ENCODE measurements around the gene PLEKHA7.
A peak's percentile ranks its signal among the peaks of the same experiment; 100 is the strongest.
"Not testable (repeated sequence)": the region's sequence is repeated elsewhere in the genome, so short reads cannot be mapped to it uniquely, and the experiment has no call there.

Gene PLEKHA7

DNA sequence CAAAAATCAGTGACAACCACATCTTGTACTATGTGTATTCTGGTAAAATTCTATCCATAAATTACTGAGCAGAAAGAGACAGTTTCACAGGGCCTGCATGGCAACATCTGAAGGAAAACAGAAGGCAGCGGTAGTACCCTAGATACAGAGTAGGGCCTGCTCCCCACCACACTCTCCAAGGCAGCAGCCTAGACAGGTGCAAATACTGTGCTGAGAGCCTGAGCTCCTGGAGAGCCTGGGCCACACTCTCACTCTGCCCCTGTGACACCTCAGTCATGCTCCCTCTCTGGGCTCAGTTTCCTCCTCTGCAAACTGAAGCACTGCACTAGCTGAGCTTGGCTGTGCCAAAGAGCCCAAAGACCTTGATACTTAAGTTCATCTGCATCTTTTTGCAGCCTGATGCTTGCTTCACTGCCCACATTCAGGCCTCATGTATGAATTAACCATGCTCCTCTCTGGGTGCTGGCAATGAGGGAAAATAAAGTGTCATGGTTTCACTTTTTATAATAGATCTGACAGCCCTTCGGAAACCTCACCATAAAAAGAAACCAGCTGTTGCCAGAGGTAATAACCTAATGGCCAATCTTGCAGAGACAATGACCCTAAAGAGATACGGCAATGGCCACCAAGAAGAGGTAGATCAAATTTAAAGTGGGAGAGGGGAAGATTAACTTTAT is 104.7 kb downstream of the PLEKHA7 start:
- peak overlapping the region; percentile 79 for H3K27ac Mint-ChIP-seq
- peak; percentile 36 for DNase-seq (ENCODE audit: low spot score)

GRCh38 chr11:16905375-16905774 is 108.8 kb downstream of the PLEKHA7 start:
- H3K27me3 Mint-ChIP-seq (ENCODE audit: low read depth), result no peaks in the 10 kb centered on the region
- peaks cover 30% of the 10 kb centered on the region for H3K4me1 Mint-ChIP-seq (ENCODE audit: low read depth)
- no peak for DNase-seq (ENCODE audit: low spot score)
- H3K36me3 Mint-ChIP-seq (ENCODE audit: low read depth), result peaks cover 5% of the 10 kb centered on the region
- H3K27ac Mint-ChIP-seq, result no peak overlapping the region
- no peak overlapping the region for H3K4me3 Mint-ChIP-seq
- peaks cover 4% of the 10 kb centered on the region for H3K9me3 Mint-ChIP-seq

More for the DNA sequence above, 104.7 kb downstream of the PLEKHA7 start:
- Mint-ChIP-seq H3K27me3 (ENCODE audit: low read depth) (no peaks in the 10 kb centered on the region), H3K36me3 (ENCODE audit: low read depth) (peaks cover 2% of the 10 kb centered on the region), H3K4me1 (ENCODE audit: low read depth) (peaks cover 13% of the 10 kb centered on the region), H3K9me3 (no peaks in the 10 kb centered on the region), H3K4me3 (peak overlapping the region; percentile 50)

- not testable (repeated sequence) for H3K27me3 Mint-ChIP-seq (ENCODE audit: low read depth); H3K27ac Mint-ChIP-seq; H3K36me3 Mint-ChIP-seq (ENCODE audit: low read depth); H3K9me3 Mint-ChIP-seq; H3K4me3 Mint-ChIP-seq; DNase-seq (ENCODE audit: low spot score)
- peaks cover 29% of the 10 kb centered on the region for H3K4me1 Mint-ChIP-seq (ENCODE audit: low read depth)
Measured at GRCh38 chr11:16904761-16905160, 109.5 kb downstream of the PLEKHA7 start.

DNA sequence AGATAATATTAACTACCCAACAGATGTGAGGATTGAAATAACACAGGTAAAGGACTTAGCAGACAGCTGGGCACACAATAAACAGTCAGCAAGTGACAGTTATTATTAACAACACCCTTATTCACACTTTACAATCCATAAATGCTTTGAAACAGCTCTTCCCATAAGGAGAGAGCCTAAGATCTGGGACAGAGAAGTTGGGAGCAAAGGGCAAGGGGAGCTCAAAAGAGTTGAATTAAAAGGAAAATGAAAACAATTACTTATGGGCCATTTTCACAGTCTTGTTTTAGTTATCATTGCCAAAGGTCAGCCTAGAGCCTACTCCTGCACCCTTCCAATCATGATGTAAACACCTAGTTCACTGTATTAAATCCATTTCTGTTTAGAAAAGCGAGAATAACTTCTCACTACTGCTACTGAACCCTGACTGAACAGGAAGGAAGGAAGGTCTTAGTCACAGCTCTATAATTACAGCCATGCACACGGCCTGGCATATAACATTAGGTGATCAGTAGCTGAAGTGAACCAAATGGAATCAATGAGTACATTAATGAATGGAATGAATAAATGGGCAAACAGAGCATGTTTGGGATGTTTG is 111.3 kb downstream of the PLEKHA7 start:
- Mint-ChIP-seq H3K27ac (peak overlapping the region; percentile 82), H3K4me3 (peak overlapping the region; percentile 53), H3K4me1 (ENCODE audit: low read depth) (peaks cover 27% of the 10 kb centered on the region)

GRCh38 chr11:16902182-16902581 is 112.0 kb downstream of the PLEKHA7 start:
- peaks cover 29% of the 10 kb centered on the region for H3K4me1 Mint-ChIP-seq (ENCODE audit: low read depth)
- H3K9me3 Mint-ChIP-seq, result peaks cover 4% of the 10 kb centered on the region
- peaks cover 5% of the 10 kb centered on the region for H3K36me3 Mint-ChIP-seq (ENCODE audit: low read depth)
- peak overlapping the region; percentile 53 for H3K4me3 Mint-ChIP-seq
- DNase-seq (ENCODE audit: low spot score), result peak; percentile 63
- peak overlapping the region; percentile 82 for H3K27ac Mint-ChIP-seq
- no peaks in the 10 kb centered on the region for H3K27me3 Mint-ChIP-seq (ENCODE audit: low read depth)

More for the DNA sequence above, 111.3 kb downstream of the PLEKHA7 start:
- Mint-ChIP-seq H3K9me3 (peaks cover 4% of the 10 kb centered on the region), H3K27me3 (ENCODE audit: low read depth) (no peaks in the 10 kb centered on the region), H3K36me3 (ENCODE audit: low read depth) (peaks cover 5% of the 10 kb centered on the region)
- peak; percentile 44 for DNase-seq (ENCODE audit: low spot score)

DNA sequence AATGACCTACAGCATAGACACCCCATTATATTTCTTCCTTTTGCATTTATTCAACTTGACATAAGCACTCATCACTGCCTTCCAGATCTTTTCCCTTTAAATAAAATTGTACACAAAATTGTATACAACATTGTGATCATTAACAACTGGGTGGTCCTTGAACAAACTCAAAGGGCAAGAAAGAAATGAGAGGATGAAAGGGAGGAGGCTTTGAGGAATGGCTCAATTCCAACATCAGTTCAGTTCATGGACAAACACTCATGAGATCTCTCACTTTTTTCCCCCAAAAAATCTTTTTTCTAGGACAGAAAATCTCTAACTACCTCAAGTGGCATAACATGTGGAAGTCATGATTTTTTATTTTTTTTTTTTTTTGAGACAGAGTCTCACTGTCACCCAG is 113.7 kb downstream of the PLEKHA7 start:
- no peak overlapping the region for H3K4me3 Mint-ChIP-seq
- H3K27ac Mint-ChIP-seq, result no peak overlapping the region
- H3K27me3 Mint-ChIP-seq (ENCODE audit: low read depth), result no peaks in the 10 kb centered on the region
- H3K9me3 Mint-ChIP-seq, result peaks cover 4% of the 10 kb centered on the region
- peaks cover 4% of the 10 kb centered on the region for H3K36me3 Mint-ChIP-seq (ENCODE audit: low read depth)
- H3K4me1 Mint-ChIP-seq (ENCODE audit: low read depth), result peaks cover 29% of the 10 kb centered on the region
- DNase-seq (ENCODE audit: low spot score), result no peak

DNA sequence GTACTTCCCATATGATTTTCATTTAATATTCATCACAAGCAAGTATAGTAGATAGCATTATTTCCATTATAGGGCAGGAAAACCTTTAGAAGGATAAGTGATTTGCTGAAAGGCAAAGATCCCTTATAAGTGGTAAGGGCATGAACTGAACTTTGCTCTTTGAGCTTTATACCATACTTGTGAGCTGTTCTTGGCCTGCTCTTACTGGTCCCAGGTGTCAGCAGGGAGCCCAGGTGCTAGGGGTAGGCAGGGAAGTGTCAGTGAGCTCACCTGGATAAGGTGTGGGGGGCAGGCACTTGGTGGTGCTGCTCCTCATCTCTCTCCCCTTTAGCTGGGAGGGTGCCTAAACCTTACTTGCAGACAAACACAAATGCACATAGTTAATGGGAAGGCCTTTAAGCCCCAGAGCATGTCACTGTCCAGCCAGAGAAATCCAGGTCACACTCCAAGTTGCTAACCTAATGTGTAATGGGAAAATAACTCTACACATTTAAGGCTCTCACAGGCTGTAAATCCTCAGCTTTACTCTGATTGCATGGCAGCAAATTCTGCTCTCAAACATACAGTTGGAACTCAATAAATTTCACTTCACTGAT is 114.4 kb downstream of the PLEKHA7 start:
- H3K36me3 Mint-ChIP-seq (ENCODE audit: low read depth), result peaks cover 4% of the 10 kb centered on the region
- DNase-seq (ENCODE audit: low spot score), result no peak
- H3K4me3 Mint-ChIP-seq, result no peak overlapping the region
- peaks cover 4% of the 10 kb centered on the region for H3K9me3 Mint-ChIP-seq
- H3K27me3 Mint-ChIP-seq (ENCODE audit: low read depth), result no peaks in the 10 kb centered on the region
- H3K4me1 Mint-ChIP-seq (ENCODE audit: low read depth), result peaks cover 29% of the 10 kb centered on the region
- H3K27ac Mint-ChIP-seq, result no peak overlapping the region

DNA sequence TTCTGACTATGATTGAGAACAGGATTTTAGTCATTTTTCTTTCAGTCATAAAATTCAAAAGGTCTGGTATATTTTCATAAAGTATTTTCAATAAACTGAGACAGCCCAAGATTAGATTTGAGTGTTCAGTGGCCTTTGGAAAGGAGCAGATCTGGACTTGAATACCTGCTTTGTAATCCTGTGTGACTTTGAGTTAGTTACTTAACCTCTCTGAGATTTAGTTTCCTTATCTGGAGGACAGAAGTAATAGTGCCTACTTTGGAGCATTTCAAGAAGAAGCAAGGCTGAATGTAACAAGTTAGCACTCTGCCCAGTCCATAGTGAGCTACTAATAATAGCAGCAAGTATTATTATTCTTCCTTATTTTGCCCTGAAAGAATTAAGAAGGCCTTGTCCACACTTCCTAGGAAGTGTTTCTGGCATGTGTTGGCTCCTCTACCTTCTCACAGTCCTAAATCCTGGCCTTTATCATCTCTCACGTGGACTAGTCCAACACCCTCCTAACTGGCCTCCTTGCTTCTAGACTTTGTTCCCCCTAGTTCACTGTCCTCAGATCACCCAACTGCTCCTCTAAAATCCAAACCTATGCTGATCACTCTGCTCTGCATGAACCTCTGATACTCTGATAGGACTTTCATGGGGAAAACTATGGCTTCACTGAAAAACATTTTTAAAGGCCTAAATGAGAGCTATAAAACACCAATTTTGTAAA is 115.8 kb downstream of the PLEKHA7 start:
- DNase-seq (ENCODE audit: low spot score), result no peak
- Mint-ChIP-seq H3K4me3 (no peak overlapping the region), H3K27me3 (ENCODE audit: low read depth) (no peaks in the 10 kb centered on the region), H3K9me3 (peaks cover 4% of the 10 kb centered on the region), H3K27ac (no peak overlapping the region), H3K4me1 (ENCODE audit: low read depth) (peaks cover 21% of the 10 kb centered on the region), H3K36me3 (ENCODE audit: low read depth) (peaks cover 4% of the 10 kb centered on the region)

- Mint-ChIP-seq H3K4me1 (ENCODE audit: low read depth) (peaks cover 13% of the 10 kb centered on the region), H3K27ac (no peak overlapping the region), H3K9me3 (peaks cover 4% of the 10 kb centered on the region), H3K27me3 (ENCODE audit: low read depth) (no peaks in the 10 kb centered on the region), H3K4me3 (no peak overlapping the region), H3K36me3 (ENCODE audit: low read depth) (peaks cover 4% of the 10 kb centered on the region)
- no peak for DNase-seq (ENCODE audit: low spot score)
Measured at GRCh38 chr11:16897470-16898061, 116.6 kb downstream of the PLEKHA7 start.

- DNase-seq (ENCODE audit: low spot score), result no peak
- Mint-ChIP-seq H3K27ac (no peak overlapping the region), H3K4me1 (ENCODE audit: low read depth) (peaks cover 6% of the 10 kb centered on the region), H3K9me3 (peaks cover 2% of the 10 kb centered on the region), H3K27me3 (ENCODE audit: low read depth) (no peaks in the 10 kb centered on the region), H3K36me3 (ENCODE audit: low read depth) (peaks cover 2% of the 10 kb centered on the region), H3K4me3 (no peak overlapping the region)
Measured at GRCh38 chr11:16896729-16897469, 117.3 kb downstream of the PLEKHA7 start.

- H3K36me3 Mint-ChIP-seq (ENCODE audit: low read depth), result no peaks in the 10 kb centered on the region
- H3K27ac Mint-ChIP-seq, result no peak overlapping the region
- no peak for DNase-seq (ENCODE audit: low spot score)
- H3K4me1 Mint-ChIP-seq (ENCODE audit: low read depth), result peaks cover 4% of the 10 kb centered on the region
- no peak overlapping the region for H3K4me3 Mint-ChIP-seq
- no peaks in the 10 kb centered on the region for H3K27me3 Mint-ChIP-seq (ENCODE audit: low read depth)
- H3K9me3 Mint-ChIP-seq, result peaks cover 1% of the 10 kb centered on the region
Measured at GRCh38 chr11:16895306-16895705, 118.9 kb downstream of the PLEKHA7 start.

DNA sequence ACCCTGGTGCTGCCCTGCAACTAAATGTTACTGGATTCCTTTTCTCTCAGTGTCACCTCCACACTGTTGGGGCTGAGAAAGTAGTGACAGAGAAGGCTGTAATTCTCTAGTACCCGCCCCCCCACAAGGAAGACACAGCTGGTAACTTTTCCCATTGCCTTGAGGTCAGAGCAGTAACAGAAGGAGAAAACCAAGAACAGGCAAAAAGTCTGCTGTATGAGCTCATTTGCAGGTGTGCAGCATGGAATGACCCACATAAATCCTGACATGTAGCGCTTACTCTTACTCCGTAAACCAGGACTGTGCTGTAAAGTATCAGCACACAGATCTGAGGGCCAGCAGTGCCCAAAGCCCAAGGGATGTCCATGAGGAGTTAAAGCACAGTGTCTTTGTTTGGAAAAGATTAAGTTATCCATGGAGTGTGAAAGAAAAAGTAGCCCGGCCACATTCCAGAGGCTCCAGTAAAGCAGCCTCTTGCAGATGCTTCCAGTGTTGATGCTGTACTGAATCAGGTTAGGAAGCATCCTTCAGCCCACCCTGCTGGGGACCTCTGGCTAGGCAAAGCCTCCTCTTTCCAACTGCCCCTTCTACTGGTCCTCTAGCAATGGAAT is 120.7 kb downstream of the PLEKHA7 start:
- no peak for DNase-seq (ENCODE audit: low spot score)
- Mint-ChIP-seq H3K4me1 (ENCODE audit: low read depth) (peaks cover 6% of the 10 kb centered on the region), H3K9me3 (peaks cover 16% of the 10 kb centered on the region), H3K4me3 (no peak overlapping the region), H3K36me3 (ENCODE audit: low read depth) (no peaks in the 10 kb centered on the region), H3K27me3 (ENCODE audit: low read depth) (no peaks in the 10 kb centered on the region), H3K27ac (no peak overlapping the region)

GRCh38 chr11:16891964-16892363 is 122.2 kb downstream of the PLEKHA7 start:
- Mint-ChIP-seq H3K27ac (no peak overlapping the region), H3K36me3 (ENCODE audit: low read depth) (no peaks in the 10 kb centered on the region), H3K27me3 (ENCODE audit: low read depth) (no peaks in the 10 kb centered on the region), H3K4me1 (ENCODE audit: low read depth) (peaks cover 2% of the 10 kb centered on the region), H3K9me3 (peaks cover 16% of the 10 kb centered on the region), H3K4me3 (no peak overlapping the region)
- no peak for DNase-seq (ENCODE audit: low spot score)
